HS-5 (cell line): Measurements from ENCODE around the gene SLC35G4.
"Not testable (repeated sequence)": the region's sequence is repeated elsewhere in the genome, so short reads cannot be mapped to it uniquely, and the experiment has no call there.

Experiments used
- DNase-seq: peaks from one replicate; pipeline ENCODE4 v3.0.0-alpha.2; 2012; ENCODE audit warnings: low read depth

SLC35G4 gene

DNA sequence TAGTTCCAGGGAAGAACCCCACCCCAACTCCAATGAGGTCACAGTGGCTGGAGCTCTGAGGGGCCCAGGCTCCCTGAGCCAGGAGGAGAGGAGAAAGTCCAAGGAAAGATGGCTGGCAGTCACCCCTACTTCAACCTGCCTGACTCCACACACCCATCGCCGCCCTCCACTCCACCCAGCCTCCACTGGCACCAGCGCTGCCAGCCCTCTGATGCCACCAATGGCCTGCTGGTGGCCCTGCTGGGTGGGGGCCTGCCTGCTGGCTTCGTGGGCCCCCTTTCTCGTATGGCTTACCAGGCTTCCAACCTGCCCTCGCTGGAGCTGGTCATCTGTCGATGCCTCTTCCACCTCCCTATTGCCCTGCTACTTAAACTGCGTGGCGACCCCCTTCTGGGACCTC is at the start of gene SLC35G4:
SLC35G4 (plus strand) TSS at position 109 of the 400 bp plus-strand sequence; CDS start at position 109, 0 bp downstream.
- DNase-seq = not testable (repeated sequence)

DNA sequence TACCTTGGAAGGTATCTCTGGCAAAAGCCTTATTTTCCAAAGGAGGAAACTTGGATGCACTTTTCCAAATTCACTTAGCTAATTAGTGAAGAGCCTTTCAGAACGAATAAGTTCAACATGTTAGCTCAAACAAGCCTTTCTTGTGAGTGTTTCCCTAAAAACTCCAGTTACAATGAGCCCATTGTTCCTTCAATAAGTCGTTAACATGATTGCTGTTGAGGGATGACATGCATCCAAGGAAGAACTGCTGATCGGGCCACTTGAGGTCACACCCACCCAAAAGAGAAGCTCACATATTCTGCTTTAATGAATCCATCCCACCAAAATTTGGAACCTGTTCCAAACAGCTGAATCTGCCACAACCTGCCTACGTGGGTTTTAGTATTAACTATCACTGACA is 48.1 kb upstream of the SLC35G4 start:
- no peak for DNase-seq

DNA sequence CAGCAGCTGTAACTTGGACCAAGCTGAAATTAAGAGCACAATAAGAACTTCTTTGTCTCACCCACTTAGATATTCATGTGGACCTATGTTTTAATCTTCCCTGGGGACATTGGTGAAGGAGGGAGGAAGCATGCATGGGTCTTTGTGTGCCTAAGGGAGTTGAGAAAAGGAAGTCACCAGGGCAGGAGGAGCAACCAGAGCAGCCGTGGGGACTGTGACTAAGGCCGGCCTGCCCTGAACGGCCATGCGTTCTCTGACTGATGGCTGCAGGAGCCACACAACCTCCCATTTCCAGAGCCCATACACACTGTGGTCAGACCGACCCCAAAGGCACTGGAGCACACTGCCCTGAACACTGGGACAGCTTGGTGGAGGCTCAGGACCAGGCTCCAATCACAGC is 43.7 kb upstream of the SLC35G4 start:
- DNase-seq = no peak

DNA sequence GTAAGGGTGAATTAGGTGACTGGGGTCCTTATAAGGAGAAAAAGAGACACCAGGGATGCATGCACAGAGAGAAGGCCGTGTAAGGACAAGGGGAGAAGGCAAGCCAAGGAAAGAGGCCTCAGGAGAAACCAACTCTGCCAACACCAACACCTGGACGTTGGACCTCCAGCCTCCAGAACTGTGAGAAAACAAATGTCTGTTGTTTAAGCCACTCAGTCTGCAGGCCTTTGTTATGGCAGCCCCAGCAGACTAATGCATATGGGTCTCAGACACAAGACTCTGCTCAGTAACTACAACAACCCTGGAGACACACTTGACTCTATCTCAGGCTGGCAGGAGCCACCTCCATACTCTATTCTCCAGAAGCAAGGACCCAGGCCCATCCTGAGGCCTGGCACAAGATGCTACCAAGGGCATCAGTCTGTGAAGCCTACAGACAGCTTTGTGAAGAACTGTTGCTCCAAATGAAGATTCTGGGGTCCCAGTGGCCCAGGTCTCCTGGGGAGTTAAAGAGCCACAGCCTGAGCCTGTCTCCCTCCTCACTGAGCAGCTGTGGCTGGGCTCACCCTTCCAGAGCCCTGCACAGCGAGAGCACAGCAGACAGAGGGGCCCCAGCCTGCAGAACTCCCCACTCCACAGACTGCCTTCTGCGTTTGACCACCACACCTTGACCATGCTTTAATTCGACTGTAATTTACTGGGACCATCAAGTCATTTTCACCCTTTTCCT is 43.0 kb upstream of the SLC35G4 start:
- DNase-seq = no peak

DNA sequence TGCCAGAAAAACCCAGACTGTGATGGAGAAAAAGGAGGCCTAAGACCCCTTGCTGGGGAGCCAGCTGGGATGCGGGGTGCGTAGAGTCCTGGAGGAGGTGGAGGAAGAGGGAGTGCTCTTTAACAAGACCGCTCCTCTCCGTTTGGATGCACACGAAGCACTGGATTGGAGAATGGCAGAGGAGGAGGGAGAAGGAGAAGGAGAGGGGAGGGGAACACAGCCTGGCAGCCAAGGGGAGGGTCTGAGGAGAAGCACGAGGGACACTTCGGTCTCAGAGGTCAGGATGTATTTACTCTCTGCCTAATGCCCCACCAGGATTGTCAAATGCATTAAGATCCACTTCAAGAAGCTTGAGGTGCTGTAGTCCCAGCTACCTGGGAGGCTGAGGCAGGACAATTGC is 42.0 kb upstream of the SLC35G4 start:
- DNase-seq = no peak

DNA sequence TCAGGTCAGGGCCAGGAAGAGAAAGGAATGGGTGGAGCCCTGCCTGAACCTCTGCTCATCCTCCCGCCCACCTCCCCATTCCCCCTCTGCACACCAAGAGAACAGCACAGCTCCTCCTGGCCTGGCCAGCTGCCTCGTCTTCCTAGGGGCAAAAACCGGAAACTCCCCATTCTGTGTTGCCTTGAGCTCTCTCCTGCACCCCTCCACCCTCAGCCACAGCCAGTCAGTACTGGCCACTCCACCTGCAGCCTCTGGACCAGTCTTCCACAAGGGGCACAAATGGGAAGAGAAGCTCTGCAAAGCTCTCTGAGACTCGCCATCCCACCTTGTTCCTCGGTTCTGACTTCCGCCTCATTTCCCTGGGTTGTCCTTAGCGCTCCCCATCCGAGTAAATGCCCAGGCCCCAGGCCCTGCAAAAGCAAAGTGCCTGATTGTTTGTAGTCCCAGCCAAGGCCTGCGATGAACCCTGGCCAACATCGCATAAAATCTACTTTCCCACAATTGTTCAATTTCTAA is 39.3 kb upstream of the SLC35G4 start:
- no peak for DNase-seq

DNA sequence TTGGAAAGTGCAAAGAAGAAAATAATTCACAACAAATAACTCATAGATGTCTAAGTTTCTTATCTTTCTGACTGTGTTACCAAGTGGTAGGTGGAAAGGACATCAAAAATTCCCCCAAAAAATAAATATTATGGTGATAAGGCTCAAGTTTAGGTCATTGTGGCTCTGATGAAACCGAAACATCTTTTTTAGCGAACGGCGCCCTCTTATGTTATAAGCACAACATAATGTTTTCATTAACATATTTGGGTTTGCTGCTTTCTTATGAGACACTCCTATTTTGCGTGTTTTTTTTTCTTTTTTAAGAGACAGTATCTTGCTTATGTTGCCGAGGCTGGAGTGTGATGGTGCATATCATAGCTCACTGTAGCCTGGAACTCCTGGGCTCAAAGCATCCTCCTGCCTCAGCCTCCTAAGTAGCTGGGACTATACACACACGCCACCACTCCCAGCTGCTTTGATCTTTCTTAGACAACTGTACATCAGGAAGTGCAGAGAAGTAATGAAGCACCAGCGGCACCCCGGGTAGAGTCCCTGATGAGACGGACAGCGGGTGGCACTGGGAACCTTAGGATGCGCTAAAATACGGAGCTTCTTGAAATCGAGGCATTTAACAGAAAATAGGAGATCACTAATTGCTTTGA is 38.5 kb upstream of the SLC35G4 start:
- no peak for DNase-seq

DNA sequence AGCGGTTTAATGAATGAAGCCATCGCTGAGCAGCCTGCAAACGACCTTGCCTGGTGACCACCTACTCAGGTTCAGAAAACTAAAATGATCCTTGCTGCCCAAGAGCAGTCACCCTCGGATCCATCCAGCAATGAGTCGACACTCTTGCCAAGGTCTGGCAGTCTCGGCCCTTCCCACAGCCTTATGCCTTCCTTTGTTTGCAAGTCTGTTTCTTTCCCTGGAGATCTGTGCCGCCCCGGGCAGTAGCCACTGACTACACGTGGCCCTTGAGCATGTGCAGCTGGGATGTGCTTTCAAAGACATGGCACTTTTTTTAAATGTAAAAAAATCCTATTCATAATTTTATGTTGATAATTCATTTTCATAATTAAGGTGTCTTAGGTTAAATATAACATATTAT is 37.2 kb upstream of the SLC35G4 start:
- DNase-seq = no peak

DNA sequence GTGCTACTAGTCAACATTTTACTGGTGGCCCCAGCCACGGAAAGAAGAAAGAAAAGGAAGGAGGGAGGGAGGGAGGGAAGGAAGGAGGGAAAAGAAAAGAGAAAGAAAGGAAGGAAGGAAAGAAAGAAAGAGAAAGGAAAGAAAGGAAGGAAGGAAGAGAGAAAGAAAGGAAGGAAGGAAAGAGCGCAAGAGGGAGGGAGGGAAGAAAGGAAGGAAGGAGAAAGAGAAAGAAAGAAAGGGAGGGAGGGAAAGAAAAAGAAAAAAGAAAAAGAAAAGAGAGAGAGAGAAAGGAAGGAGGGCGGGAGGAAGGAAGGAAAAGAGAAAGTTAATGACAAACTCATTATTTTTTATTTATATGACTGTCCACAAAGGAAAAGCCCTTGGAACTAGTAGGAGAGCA is 34.9 kb upstream of the SLC35G4 start:
- DNase-seq = no peak

DNA sequence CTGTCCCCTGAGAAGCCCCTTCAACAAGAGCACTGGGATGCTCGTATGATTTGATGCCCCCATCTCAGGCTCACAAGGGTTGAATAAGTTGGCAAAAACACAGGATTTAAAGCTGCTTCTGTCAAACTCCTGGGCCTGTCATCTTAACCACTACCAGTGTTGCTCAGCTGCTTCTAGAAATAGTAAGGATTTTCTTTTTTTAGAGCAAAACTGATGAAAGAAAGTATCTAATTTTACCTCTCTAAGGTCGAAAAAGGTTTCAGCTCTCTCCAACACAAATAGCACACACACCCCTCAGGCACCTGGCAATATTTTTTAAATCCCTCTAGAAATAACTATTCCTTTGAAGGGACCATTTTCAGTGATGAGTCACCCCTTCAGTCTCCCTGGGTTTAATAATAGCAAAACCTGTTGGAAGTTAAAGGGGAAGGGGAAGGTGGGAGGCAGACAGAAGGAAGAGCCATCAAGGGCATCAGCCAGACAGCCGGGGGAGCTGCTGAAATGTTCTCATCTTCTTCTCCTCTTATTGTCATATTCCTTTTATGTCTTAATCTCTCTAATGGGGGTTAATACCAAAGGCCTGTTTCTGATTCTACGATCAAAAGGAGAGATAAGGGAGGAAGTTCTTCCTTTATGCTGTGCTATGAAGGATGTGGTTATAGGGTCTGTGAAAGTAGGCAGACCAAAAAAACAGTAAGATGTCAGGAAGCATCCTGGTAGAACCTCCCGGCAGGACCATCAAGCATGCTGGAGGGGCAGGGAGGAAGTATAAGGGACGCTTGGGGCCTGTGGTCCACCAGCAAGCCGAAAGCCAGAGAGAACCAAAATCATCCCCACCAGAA is 31.9 kb upstream of the SLC35G4 start:
- no peak for DNase-seq

DNA sequence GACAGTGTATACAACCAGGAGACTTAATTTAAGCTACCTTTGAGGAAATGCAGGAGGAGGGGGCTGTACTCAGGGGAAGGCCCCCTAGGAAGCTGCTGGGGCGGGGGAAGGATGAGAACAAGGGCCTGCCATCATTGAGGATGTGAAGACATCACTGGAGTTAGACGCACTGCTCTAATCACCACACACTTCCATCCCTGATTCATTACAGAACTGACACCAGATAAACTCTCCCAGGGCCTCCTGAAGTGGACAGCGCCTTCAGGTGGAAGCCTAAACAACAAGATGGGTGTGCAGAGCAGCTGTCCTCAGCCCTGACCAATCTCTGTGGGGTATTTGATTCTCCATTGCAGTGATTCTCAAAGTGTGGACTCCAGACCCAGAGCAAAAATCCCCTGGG is 30.6 kb upstream of the SLC35G4 start:
- no peak for DNase-seq

DNA sequence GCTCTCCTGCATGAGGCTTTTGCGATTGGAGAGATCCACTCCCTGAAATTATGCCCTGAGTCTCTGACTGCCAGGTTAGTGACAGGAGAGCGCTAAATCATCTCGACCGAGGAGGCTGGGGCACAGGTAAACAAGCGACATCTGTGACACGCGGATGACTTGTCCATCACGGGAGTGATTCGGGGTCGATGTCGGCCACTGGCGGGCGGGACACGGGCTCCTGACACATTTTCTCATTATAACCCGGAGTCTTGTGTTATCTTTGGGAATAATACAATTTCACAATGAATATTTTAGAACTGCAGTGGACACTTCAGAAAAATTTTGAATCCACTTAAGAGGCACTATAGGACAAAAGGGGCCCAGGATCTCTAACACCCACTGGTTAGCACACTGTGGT is 29.5 kb upstream of the SLC35G4 start:
- no peak for DNase-seq

DNA sequence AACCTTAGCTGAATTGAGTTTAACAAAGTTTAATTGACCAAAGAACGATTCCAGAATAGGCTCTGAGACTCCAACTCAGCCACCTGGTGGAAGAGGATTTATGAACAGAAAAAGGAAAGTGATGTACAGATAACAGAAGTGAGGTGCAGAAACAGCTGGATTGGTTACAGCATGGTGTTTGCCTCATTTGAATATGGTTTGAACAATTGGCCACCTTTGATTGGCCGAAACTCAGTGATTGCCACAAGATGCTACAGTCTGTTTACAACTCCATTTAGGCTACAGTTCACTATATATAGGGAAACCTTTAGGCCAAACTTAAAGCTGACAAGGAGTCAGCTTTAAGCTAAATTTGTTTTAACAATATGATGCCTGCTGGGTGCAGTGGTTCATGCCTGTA is 28.1 kb upstream of the SLC35G4 start:
- DNase-seq = no peak

DNA sequence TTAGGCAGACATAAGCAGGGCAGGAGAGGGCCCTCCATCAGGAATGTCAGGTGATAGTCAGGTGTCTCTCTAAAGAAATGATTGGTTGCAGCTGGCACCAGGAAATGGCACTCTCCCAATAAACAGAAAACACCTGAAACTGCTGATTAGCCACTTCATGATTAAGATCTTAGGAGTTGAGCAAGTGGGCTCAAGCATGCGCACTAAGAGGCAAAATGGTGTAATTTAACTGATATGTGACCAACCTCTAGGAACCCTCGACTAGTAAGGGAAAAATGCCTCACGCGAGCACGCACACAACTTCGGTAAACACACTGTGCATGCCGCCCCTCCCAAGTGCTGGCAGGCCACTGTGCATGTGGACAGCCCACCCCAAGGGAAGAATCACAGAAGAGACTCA is 23.8 kb upstream of the SLC35G4 start:
- DNase-seq = no peak

DNA sequence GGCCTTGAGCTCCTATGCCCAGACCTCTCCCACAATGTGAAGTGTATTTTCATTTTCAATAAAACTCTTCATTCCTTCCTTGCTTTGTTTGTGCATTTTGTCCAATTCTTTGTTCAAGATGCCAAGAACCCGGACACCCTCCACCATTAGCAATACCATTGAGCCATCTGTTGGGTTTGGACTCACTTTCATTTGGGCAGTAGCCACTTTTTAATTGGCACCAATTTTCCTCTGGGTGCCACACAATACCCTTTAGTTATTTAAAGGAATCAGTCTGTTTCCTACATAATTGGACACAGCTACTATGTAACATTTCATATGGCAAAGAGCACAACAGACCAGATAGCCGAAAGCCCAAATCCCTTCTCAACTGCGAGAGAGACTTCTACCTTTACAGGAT is 22.5 kb upstream of the SLC35G4 start:
- DNase-seq = no peak

DNA sequence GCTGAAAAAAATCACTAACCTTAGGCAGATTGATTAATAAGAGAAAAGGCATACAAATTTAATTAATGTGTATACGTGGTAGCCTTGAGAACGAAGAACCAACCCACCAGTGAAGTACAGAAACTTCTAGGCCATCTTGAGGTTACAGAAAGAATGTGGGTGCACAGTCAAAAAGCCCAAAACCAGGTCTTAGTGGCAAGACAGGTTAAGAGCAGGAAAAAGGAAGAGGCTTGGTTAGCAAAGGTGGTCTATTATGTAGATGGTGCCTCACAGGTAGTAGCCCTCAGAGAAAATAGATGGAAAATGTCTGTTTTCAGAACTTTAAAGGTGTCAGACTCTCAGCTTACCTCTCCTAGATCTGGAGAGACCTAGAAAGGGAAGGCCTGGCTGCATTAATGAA is 22.0 kb upstream of the SLC35G4 start:
- DNase-seq = no peak

DNA sequence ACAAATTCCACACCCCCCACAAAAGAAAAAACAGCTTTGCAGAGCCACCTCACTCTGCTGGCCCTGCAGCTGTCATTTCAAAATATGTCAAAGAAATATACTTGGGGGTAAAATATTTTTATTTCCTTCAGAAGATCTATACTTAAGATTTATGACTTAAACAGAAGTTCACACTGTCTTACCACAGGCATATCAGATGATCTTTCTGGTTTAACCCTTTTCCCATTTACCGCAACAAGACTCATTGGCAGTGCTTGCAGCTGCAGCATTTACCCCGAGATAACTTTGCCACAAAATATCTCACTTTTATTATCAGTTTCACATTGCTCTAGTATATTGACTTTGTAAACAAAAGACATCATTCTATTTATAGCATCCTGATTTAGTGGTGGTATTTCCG is 21.6 kb upstream of the SLC35G4 start:
- DNase-seq = no peak

DNA sequence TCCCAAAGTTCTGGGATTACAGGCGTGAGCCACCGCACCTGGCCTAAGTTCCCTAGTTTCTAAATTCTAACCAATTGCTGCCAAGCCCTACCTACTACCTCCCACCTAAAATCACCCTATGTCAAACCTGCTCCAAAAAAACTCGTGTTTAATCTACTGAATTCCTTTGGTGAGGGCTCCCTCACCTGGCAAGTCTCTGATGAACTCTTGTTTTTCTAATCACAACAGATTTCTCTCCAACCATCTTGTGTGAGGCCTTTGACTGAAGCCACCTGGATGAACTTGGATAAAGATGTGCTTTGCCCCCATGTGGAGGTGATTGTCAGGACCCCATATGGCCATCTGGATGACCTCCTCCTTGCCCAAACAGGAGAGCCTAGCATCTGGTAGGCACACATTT is 17.4 kb upstream of the SLC35G4 start:
- no peak for DNase-seq

DNA sequence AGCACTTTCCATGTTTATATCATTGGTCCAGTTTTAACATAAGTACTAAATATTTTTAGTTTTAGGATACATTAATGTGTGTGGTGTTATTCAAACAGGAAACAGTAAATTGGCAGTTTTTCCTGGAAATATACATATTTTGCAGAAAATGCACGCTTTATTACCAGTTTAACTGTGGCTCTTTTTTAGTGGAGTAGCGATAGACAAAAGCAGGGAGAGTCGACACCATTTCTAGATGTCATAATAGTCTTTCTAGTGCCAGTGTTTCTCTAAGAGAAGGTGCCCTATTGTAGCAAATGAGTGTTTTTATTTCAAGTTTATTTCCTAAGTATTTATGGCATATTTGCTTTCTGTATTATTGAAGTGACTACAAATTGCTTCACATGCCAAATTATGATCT is 9.1 kb upstream of the SLC35G4 start:
- DNase-seq = no peak

DNA sequence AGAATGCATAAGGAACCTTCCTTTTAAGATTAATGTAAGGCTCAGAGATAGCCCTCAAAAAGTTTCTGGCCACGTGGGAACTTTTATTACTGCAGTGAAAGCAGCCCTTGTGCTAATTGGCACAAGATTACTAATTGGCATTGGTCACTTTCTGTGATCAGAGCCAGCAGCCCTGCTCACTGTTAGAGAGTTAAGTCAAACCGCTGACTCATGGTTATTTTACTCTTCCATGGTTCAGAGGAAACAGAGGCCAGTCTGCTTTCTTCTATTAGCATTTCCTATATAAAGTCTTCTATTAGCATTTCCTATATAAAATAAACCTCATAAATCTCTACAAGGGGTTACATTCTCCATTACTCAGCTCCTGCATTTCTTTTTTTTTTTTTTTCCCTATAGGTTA is 1.5 kb upstream of the SLC35G4 start:
- no peak for DNase-seq

DNA sequence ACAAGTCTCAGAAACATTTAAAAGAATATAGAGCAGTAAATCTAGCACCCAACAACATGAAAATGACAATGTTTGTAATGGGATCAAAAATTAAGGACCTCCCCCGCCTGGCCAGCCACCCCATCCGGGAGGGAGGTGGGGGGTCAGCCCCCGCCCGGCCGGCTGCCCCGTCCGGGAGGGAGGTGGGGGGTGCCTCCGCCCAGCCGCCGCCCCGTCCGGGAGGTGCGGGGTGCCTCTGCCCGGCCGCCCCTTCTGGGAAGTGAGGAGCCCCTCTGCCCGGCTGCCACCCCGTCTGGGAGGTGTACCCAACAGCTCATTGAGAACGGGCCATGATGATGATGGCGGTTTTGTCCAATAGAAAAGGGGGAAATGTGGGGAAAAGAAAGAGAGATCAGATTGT is 778 bp upstream of the SLC35G4 start:
- not testable (repeated sequence) for DNase-seq

DNA sequence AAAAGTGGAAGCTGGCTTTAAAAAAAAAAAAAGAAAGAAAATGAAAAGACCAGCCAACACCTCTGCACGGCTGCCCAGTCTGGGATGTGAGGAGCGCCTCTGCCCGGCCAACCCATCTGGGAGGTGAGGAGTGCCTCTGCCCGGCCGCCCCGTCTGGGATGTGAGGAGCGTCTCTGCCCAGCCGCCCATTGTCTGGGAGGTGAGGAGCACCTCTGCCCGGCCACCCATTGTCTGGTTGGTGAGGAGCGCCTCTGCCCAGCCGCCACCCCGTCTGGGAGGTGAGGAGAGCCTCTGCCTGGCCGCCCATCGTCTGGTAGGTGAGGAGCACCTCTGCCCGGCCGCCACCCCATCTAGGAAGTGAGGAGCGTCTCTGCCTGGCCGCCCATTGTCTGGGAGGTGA is 3.7 kb downstream of the SLC35G4 start:
- DNase-seq = not testable (repeated sequence)

DNA sequence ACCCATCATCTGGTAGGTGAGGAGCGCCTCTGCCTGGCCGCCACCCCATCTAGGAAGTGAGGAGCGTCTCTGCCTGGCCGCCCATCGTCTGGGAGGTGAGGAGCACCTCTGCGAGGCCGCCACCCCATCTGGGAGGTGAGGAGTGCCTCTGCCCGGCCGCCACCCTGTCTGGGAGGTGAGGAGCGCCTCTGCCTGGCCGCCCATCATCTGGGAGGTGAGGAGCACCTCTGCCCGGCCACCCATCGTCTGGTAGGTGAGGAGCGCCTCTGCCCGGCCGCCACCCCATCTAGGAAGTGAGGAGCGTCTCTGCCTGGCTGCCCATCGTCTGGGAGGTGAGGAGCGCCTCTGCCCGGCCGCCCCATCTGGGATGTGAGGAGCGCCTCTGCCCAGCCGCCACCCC is 4.2 kb downstream of the SLC35G4 start:
- DNase-seq = not testable (repeated sequence)
